Panc1 (cell line): ENCODE results near the gene KIDINS220. TPM values are rescaled to one million over a fixed set of nuclear protein-coding genes. Genes with fewer than 3 reads are reported as not detected.

Experiments
- ATAC-seq: fragments of 200-7000 bp; cut with Tn5 transposase; 2 replicates; pipeline ENCODE4 v1.9.1; 2020; ENCODE audit warnings: mild to moderate bottlenecking, moderate library complexity
- BruUV-seq: library from RNA; stranded (reverse); fragments of 400-500 nt; replicated peaks from 2 replicates; lab custom pipeline; 2021; lab: Mats Ljungman, UMichigan
- CTCF ChIA-PET: fragments of 300-600 bp; sonication (Branson Sonifier 250); formaldehyde crosslinking; loops from one replicate; lab custom pipeline; 2022; ENCODE audit warnings: antibody characterized with exemption; lab: Charles Lee
- POLR2A ChIA-PET: fragments of 300-600 bp; sonication (Branson Sonifier 250); formaldehyde crosslinking; loops from one replicate; lab custom pipeline; 2022; ENCODE audit warnings: antibody characterized with exemption; lab: Charles Lee
- DNase-seq: peaks from one replicate; pipeline ENCODE4 v3.0.0-alpha.2; 2010; ENCODE audit warnings: low read depth, low spot score
- H3K27ac ChIP-seq: 2 replicates; pipeline ENCODE4 v1.5.1; 2011; ENCODE audit warnings: mild to moderate bottlenecking, low read length, inconsistent platforms
- H3K27me3 ChIP-seq: fragments of 200-500 bp; sonication (Bioruptor generic); 2 replicates; pipeline ENCODE4 v1.6.0; 2014; ENCODE audit warnings: low read length, inconsistent platforms; ENCODE audit not compliant: control insufficient read depth, insufficient read depth
- H3K36me3 ChIP-seq: fragments of 200-500 bp; sonication (Bioruptor generic); 2 replicates; pipeline ENCODE4 v1.5.1; 2014; ENCODE audit warnings: inconsistent platforms, mild to moderate bottlenecking, low read length, moderate library complexity; ENCODE audit not compliant: control insufficient read depth, insufficient read depth
- H3K4me1 ChIP-seq: 2 replicates; pipeline ENCODE4 v1.5.1; 2011; ENCODE audit warnings: inconsistent platforms, mild to moderate bottlenecking, low read length, moderate library complexity; ENCODE audit not compliant: control insufficient read depth, insufficient read depth
- H3K4me3 ChIP-seq, 2 experiments: 2 replicates each; pipeline ENCODE4 v1.5.1; 2011 to 2012; ENCODE audit warnings: low read depth in 2 of 2, low read length in 2 of 2, mild to moderate bottlenecking in 2 of 2, inconsistent platforms in 1 of 2, moderate library complexity in 1 of 2
- H3K9me3 ChIP-seq: fragments of 200-500 bp; sonication (Bioruptor generic); 2 replicates; pipeline ENCODE4 v1.5.1; 2014; ENCODE audit warnings: low read depth, mild to moderate bottlenecking, inconsistent platforms, low read length, moderate library complexity; ENCODE audit not compliant: control insufficient read depth, insufficient read depth
- POLR2AphosphoS5 ChIP-seq: IDR thresholded peaks from 2 replicates; pipeline ENCODE4 v1.6.1; 2012; ENCODE audit warnings: mild to moderate bottlenecking, low read depth, low read length, moderate library complexity
- SIN3A ChIP-seq: IDR thresholded peaks from 2 replicates; pipeline ENCODE4 v1.6.1; 2012; ENCODE audit warnings: low read depth, mild to moderate bottlenecking, low read length, moderate library complexity, borderline replicate concordance; ENCODE audit not compliant: insufficient read depth
- TCF7L2 ChIP-seq: IDR thresholded peaks from 2 replicates; pipeline ENCODE4 v1.6.1; 2011; ENCODE audit warnings: mild to moderate bottlenecking, low read depth, low read length, inconsistent platforms
- in situ Hi-C: cut with HindIII; loops from 2 replicates; pipeline ENCODE4 v1.10.0; 2016; ENCODE audit warnings: low sequenced_read_pairs, low pct_unique_long_range_greater_than_20kb
- intact Hi-C: fragments of 100-400 bp; cut with micrococcal nuclease; formaldehyde crosslinking; loops from one replicate; pipeline ENCODE4 v1.10.0; 2022; ENCODE audit not compliant: unreplicated experiment
- total RNA-seq: library from RNA; stranded (reverse); gene quantifications from one replicate; pipeline ENCODE4 v1.2.1, GENCODE V29; 2021; ENCODE audit not compliant: unreplicated experiment
- TF ChIP-seq, protein P1 (sequence below), 2 experiments: IDR thresholded peaks; 2 replicates each; pipeline ENCODE4 v1.6.1; 2011 to 2012; ENCODE audit warnings: low read depth in 2 of 2, control low read depth in 1 of 2, low read length in 1 of 2, mild to moderate bottlenecking in 1 of 2, moderate library complexity in 1 of 2; ENCODE audit not compliant: insufficient read depth in 1 of 2
- TF ChIP-seq, protein P2 (sequence below): fragments of 450-650 bp; IDR thresholded peaks from 2 replicates; pipeline ENCODE4 v1.5.1; 2017; ENCODE audit warnings: mild to moderate bottlenecking

Gene KIDINS220
- total RNA-seq, 1 experiment from 2014 or later, result 39.3 TPM

DNA sequence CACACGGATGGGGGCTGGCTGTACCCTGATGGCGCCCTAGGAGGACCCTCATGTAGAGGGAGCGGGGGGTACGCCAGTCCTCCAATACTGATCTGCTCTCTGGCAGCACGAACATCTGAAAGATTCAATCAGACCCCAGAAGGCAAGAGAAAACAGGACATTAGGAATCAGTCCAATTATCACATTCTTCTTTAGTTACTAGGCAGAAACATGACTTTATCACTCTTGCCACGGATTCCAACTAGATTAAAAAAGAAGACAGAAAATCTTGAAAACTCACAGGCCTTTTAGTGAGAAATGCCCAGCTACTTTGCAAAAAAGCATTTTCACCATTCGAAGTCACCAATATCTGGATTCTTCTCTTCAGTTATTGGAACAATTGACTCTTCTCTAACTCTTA is 87.2 kb downstream of the KIDINS220 start:
- no peaks in the 10 kb centered on the region for H3K9me3 ChIP-seq
- H3K27ac ChIP-seq, result no peak overlapping the region
- POLR2A ChIA-PET, result no interaction called here
- no peak overlapping the region for H3K4me3 ChIP-seq
- no peaks in the 10 kb centered on the region for H3K27me3 ChIP-seq
- no peak for TF ChIP-seq TCF7L2
- TF ChIP-seq, protein P1, sequence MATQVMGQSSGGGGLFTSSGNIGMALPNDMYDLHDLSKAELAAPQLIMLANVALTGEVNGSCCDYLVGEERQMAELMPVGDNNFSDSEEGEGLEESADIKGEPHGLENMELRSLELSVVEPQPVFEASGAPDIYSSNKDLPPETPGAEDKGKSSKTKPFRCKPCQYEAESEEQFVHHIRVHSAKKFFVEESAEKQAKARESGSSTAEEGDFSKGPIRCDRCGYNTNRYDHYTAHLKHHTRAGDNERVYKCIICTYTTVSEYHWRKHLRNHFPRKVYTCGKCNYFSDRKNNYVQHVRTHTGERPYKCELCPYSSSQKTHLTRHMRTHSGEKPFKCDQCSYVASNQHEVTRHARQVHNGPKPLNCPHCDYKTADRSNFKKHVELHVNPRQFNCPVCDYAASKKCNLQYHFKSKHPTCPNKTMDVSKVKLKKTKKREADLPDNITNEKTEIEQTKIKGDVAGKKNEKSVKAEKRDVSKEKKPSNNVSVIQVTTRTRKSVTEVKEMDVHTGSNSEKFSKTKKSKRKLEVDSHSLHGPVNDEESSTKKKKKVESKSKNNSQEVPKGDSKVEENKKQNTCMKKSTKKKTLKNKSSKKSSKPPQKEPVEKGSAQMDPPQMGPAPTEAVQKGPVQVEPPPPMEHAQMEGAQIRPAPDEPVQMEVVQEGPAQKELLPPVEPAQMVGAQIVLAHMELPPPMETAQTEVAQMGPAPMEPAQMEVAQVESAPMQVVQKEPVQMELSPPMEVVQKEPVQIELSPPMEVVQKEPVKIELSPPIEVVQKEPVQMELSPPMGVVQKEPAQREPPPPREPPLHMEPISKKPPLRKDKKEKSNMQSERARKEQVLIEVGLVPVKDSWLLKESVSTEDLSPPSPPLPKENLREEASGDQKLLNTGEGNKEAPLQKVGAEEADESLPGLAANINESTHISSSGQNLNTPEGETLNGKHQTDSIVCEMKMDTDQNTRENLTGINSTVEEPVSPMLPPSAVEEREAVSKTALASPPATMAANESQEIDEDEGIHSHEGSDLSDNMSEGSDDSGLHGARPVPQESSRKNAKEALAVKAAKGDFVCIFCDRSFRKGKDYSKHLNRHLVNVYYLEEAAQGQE (IDR thresholded peaks at IDR 0.05; ENCODE audit: insufficient read depth in 1 of 2, low read depth in 2 of 2, low read length in 1 of 2), result no peak
- no peak for TF ChIP-seq POLR2AphosphoS5
- no peak for TF ChIP-seq SIN3A
- TF ChIP-seq, protein P2, sequence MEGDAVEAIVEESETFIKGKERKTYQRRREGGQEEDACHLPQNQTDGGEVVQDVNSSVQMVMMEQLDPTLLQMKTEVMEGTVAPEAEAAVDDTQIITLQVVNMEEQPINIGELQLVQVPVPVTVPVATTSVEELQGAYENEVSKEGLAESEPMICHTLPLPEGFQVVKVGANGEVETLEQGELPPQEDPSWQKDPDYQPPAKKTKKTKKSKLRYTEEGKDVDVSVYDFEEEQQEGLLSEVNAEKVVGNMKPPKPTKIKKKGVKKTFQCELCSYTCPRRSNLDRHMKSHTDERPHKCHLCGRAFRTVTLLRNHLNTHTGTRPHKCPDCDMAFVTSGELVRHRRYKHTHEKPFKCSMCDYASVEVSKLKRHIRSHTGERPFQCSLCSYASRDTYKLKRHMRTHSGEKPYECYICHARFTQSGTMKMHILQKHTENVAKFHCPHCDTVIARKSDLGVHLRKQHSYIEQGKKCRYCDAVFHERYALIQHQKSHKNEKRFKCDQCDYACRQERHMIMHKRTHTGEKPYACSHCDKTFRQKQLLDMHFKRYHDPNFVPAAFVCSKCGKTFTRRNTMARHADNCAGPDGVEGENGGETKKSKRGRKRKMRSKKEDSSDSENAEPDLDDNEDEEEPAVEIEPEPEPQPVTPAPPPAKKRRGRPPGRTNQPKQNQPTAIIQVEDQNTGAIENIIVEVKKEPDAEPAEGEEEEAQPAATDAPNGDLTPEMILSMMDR, result no peak
- no peak for DNase-seq
- CTCF ChIA-PET, result no interaction called here
- intact Hi-C loops, result no loop called here
- in situ Hi-C loops, result no loop called here
- H3K36me3 ChIP-seq, result no peaks in the 10 kb centered on the region
- H3K4me1 ChIP-seq, result no peaks in the 10 kb centered on the region
- no TSS peak for BruUV-seq
- no peak for ATAC-seq

GRCh38 chr2:8743261-8743660 is 94.2 kb downstream of the KIDINS220 start:
- intact Hi-C loops, result no loop called here
- Histone ChIP-seq H3K27ac (no peak overlapping the region), H3K4me1 (no peaks in the 10 kb centered on the region), H3K27me3 (no peaks in the 10 kb centered on the region), H3K4me3 (no peak overlapping the region), H3K9me3 (no peaks in the 10 kb centered on the region), H3K36me3 (no peaks in the 10 kb centered on the region)
- in situ Hi-C loops, result no loop called here
- DNase-seq (no peak), ATAC-seq (no peak; the same call in 1 of the 2 replicates)
- ChIA-PET CTCF (no interaction called here), POLR2A (no interaction called here)
- TF ChIP-seq POLR2AphosphoS5, result no peak
- TF ChIP-seq SIN3A, result no peak
- TF ChIP-seq, protein P2, result no peak
- no peak for TF ChIP-seq TCF7L2
- TF ChIP-seq, protein P1 (IDR thresholded peaks at IDR 0.05; ENCODE audit: insufficient read depth in 1 of 2, low read depth in 2 of 2, low read length in 1 of 2), result no peak
- BruUV-seq, result no TSS peak
